Stimulated activated CD4-positive, alpha-beta T cell treated with anti-CD3 and anti-CD28 coated beads, Interleukin-1b, Interleukin-23, amount 100 ng/mL, for 4 hours (primary cell): ENCODE data around the gene TSEN2.

Experiments
- DNase-seq, 2 donors: peaks; one replicate each; pipeline ENCODE4 v3.0.0-alpha.2; 2020; ENCODE audit warnings: low read depth in 2 of 2

Gene TSEN2

GRCh38 chr3:12549971-12550760, 65.9 kb downstream of the TSEN2 start:
- DNase-seq: no peak

- DNase-seq: no peak
Observed at GRCh38 chr3:12553921-12554391, 69.7 kb downstream of the TSEN2 start.

GRCh38 chr3:12556314-12556689, 72.0 kb downstream of the TSEN2 start:
- DNase-seq: no peak

GRCh38 chr3:12556690-12557472, 72.6 kb downstream of the TSEN2 start, which contains the start of gene MKRN2:
MKRN2 (plus strand) TSS chr3:12557087; CDS start chr3:12557151, 64 bp downstream.
- peak; percentile 77 to 82 for DNase-seq

GRCh38 chr3:12557473-12558100, 73.3 kb downstream of the TSEN2 start:
- no peak for DNase-seq

- no peak for DNase-seq
Observed at GRCh38 chr3:12558706-12559105, 74.4 kb downstream of the TSEN2 start.

- DNase-seq: no peak
Observed at GRCh38 chr3:12559520-12559919, 75.2 kb downstream of the TSEN2 start.

GRCh38 chr3:12560505-12561190, 76.4 kb downstream of the TSEN2 start:
- no peak for DNase-seq

- no peak for DNase-seq
Observed at GRCh38 chr3:12561397-12561796, 77.1 kb downstream of the TSEN2 start.

- DNase-seq: no peak
Observed at GRCh38 chr3:12562451-12562850, 78.2 kb downstream of the TSEN2 start.

- no peak for DNase-seq
Observed at GRCh38 chr3:12566976-12567375, 82.7 kb downstream of the TSEN2 start.

GRCh38 chr3:12568747-12569146, 84.5 kb downstream of the TSEN2 start:
- DNase-seq: no peak

GRCh38 chr3:12569836-12570235, 85.6 kb downstream of the TSEN2 start:
- DNase-seq: no peak

- DNase-seq: no peak
Observed at GRCh38 chr3:12571986-12572385, 87.7 kb downstream of the TSEN2 start.

GRCh38 chr3:12574131-12574530, 89.9 kb downstream of the TSEN2 start:
- no peak for DNase-seq

GRCh38 chr3:12574661-12575060, 90.4 kb downstream of the TSEN2 start:
- no peak for DNase-seq

GRCh38 chr3:12577379-12577778, 93.1 kb downstream of the TSEN2 start:
- DNase-seq: no peak

GRCh38 chr3:12578742-12579141, 94.5 kb downstream of the TSEN2 start:
- no peak for DNase-seq

GRCh38 chr3:12579456-12579855, 95.2 kb downstream of the TSEN2 start:
- DNase-seq: no peak

- no peak for DNase-seq
Observed at GRCh38 chr3:12579905-12580304, 95.6 kb downstream of the TSEN2 start.

GRCh38 chr3:12582730-12583129, 98.5 kb downstream of the TSEN2 start:
- no peak for DNase-seq
